ENCODE measurements around the gene SKP1.

SKP1 gene

DNA sequence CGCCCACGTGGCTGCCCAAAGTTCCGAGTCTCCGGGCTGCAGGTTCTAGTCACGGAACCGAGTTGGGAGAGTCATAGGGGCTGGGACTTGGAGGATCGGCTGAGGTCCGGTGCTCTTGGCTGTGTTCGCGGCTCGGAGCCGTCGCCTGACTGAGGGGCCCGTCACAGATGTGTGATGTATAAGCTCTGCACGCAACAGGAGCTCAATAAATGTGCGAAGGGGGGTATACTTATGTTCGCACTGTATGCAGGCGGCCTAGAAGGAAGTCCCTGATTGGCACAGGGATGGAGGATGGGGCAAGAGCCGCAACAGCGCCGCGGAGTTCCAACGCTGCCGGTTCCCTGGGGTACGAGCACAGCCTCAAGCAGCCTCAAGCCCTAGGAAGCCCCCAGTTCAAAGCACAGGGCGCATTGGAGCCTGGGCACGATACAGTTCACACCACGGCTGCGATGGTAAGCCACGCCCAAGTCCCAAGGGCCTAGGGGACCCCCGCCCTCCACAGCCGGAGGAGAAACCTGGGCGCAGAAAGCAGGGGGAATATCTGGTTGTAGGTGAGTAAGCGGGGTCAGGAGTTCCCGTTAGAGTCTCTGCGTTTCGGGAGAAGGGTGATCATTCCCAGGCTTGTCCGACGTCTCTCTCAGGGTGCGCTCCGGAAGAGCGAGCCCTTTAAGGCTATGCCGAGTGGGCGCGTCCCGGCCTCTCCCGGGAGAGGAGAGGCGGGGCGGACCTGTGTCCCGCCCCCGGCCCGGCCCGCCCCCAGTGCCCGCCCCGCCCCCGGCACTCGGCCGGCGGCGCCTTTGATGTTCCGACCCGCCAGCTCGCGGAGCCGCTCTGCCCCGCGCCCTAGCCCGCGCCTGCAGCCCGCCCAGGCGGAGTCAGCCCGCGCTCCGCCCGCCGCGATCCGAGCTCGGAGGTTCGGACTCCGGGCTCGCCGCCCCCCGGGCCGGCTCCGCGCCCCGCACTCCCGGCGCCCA lies 62.6 kb downstream of the SKP1 start, which contains the start of gene TCF7:
TSS of gene TCF7 (plus strand) at position 780 of the 974 bp plus-strand sequence. CDS start 226 bp downstream, outside the sequence.
- peak; percentile 97 for DNase-seq (ENCODE audit: low spot score)

DNA sequence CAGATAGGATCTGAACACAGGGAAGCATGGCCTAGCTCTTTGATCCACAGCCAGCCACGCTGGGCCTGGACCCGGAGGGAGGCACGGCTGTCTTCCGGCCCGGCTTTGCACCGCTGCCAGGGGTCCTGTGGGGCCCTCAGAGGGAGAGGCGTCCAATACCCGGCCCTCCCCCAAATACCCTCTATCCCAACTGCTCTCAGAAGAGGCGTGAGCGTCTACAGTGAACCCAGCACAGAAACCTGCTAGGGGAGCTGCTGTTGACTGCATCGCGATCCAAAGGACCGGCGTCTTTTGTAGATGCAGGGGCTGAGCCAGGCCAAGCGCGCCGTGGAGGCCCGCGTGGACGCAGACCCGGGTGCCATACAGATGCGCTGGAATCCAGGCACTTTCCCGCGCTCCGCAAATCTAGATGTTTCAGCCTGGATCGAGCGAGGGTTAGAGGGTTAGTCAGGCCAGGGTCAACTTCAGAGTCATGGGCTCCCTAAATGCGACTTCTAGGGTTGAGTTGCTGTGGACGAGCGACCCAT lies 63.3 kb downstream of the SKP1 start:
- no peak for DNase-seq (ENCODE audit: low spot score)

DNA sequence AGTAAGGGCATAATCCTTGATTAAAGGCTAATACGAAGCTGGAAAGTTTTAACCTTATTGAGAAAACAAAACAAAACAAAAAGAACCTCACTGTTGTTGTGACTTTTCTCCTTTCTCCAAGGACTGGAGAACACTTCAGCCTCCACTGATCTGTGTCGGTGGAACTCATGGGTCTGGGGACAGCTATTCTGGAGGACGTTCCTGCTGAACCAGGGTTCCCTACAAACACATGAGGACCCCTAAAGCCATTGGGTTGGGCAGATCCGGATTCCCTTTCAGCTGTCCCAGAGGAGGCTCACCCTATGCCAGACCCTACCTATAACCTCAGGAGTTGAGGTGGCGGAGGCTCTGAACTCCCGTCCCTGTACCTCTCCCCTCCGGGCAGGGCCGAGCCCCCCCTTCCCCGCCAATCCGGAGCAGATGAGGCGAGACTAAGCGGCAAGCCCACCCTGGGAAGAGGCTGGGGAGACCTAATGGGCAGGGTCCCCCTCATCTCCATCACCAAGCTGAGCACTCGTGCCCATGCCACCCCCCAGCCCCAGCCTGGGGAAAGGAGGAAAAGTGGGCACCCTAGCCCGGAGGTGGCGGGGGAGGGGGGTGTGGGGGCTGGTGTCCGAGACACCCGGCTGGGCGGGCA lies 63.9 kb downstream of the SKP1 start:
- no peak for DNase-seq (ENCODE audit: low spot score)

DNA sequence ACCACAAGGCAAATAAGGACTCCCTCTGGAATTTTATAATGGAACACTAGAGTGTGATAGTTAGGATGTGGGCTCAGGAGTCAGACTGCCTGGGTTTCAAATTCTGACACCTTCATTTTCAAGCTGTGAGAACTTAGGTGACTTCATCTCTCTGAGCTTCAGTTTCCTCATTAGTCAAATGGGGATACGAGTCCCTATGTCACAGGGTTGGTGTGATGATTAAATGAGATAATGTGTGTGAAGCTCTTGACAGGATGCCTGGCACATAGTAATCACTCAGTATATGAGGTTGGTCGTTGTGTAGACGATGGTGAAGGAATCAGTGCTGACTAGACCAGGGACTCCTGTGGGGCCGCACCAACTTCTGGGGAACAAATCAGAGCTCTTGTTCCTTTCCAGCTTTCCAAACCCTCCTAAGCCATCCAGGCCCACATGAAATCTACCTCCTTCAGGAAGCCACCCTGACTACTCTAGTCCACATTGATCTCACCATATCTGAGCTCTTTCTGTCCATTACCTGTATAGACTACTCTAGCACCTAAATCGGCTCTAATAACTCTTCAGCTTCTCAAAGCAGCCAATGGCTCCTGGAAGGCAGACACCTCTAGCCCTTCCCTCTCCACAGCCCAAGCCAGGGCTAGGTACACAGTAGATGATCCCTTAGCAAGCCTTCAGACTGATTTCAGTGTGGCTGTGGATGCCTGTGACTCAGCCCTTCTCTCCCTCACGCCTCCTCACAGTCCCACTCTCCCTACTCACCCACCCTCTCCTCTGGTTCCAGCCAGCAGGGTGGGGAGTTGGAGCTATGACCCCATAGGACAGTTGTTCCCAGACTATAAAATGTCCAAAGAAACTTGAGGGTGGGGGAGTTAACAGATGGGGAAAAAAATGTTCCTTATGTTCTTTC lies 64.8 kb downstream of the SKP1 start:
- peak; percentile 54 for DNase-seq (ENCODE audit: low spot score)

DNA sequence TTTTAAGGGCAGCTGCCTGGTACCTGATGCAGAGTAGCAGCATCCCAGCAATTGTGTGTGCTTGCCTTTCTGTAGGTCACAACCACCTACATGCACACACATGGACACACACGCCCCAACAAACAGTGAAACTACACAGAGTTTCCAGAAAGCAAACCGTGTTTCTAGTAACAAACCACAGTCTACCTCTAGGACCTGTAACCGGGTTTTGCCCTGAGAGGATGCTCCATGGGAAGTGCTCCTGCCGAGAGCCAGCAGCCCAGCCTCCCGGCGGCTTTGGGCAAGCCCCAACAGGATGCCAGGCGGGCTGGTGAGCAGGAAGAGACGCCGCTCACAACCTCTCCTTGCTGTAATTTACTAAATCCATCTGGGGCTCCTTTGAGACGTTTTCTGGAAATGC lies 66.4 kb downstream of the SKP1 start:
- no peak for DNase-seq (ENCODE audit: low spot score)

DNA sequence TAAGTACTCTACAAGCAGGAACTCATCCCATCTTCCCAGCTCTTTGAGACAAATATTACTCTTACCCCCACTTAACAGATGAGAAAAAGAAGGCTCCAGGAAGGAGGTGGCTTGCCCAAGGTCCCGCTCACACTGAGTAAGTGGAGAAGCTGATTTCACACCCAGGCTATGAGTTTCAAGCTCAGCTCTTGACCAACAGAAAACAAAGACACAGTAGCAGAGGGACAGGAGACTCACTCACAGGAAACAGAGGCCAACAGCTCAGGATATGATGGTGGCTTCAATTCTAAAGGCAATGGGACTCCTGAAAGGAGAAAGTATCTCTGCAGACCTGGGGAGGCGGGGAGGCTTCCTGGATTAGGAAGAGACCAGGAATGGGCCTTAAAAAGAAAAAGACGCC lies 69.0 kb downstream of the SKP1 start:
- no peak for DNase-seq (ENCODE audit: low spot score)

DNA sequence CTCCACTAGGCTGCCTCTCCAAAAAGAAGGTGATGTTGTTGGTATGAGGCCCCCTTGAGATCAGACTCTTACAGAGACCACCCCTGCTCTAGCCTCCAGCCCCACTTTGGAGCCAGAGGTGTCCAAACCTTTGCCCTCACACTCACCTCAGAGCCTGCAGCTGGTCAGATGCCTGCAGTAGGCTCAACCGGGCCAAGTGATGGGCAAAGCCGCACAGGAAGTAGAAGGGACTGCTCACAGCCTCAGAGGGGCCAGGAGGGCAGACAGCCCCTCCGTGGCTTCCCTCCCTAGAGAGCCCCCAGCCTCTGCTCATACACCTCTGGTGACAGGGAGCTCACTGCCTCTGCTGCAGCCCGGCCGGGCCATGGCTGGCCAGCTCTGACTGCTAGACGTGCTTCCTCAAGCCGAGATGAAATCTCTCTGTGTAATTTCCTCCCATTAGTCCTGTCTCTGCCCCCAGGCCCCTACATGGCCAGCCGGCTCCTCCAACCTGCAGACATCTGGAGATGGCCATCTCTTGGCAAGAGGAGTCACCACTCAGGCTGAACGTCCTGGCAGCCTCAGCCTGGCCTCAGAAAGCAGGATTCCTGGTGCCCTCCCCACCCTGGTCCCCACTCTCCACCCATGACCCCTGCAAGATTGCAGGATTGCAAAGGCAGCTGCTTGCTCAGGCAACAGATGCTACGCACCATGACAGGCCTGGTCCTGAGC lies 69.6 kb downstream of the SKP1 start:
- no peak for DNase-seq (ENCODE audit: low spot score)

DNA sequence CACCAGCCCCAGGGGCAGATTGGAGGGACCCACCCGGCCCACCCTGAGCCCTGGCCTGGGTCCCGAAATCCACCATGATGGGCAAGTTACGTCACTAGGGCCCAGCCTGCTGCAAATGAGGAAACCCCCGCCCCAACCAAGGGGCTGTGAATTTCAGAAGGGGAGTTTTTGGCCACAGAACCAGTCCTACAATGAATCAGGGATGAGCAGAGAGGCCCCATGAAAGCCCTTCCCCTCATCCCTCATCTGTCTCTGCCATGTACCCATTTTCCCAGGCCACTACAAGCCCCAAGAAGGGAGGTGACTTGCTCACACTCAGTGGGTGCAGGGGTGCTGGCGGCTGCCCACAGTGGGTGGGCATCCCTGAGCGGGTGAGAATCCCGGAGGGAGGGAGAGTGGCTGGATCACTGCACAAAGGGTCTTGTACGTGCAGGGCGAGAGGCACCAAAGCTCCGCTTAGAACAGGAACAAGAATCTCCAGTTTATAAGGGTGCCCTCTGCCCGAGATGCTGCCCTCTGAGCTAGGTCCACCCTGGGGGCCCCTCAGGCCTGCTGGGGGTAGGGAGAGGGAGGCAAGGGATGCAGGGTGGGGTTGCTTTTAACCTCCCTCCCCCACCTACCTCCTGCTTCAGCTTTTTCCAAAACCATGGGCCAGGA lies 72.6 kb downstream of the SKP1 start:
- DNase-seq (ENCODE audit: low spot score), result no peak

DNA sequence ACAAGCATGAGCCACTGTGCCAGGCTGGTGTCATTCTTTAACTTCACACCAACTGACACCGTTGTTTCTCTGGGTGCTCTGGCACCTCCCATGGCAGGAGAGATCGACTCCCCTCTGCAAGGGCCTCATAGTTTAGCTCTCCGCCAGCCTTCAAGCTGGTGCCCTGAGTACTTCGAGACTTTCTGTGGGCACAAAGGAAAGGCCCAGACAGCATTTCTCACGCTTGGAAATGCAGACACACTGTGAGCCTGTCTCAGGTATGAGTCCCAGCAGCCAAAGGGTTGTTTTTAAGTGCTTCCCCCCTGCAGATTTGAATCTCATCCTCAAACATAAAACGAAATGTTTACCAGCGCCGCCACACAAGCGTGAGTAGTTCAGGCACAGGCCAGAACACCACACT lies 73.4 kb downstream of the SKP1 start:
- DNase-seq (ENCODE audit: low spot score), result no peak

DNA sequence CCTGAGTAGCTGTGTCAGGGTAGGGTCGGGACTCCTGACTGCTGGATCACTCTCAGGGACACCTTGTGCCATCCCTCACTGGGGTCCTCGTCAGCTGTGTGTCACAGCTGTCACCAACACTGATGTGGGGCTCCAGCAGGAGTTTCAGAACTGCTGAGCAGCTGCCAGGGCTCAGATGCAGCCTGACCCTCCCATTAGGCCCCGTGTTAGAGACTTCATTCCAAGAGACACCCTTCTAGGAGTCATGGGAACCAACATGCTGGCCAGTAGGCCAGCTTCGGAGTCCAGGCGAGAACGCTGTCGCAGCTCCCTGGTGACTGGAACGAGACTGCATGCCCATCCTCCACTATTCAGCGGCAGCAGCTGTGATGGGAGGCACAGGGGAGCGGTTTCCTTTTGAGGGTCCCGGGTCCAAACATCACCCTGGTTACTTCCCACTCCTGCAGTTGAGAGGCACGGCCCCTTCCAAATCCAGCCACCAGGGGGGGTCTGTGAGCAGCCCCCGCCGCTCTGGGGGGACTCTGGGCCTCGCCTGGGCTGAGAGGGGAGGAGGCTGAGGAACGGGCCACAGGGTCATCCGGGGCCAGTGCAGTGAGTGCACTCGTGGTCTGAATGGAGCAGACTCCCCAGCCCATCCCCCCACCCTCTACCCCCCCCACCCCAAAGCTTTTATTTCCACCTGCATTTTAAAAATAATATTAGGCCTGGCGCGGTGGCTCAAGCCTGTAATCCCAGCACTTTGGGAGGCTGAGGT lies 74.9 kb downstream of the SKP1 start:
- DNase-seq (ENCODE audit: low spot score), result peak; percentile 88

DNA sequence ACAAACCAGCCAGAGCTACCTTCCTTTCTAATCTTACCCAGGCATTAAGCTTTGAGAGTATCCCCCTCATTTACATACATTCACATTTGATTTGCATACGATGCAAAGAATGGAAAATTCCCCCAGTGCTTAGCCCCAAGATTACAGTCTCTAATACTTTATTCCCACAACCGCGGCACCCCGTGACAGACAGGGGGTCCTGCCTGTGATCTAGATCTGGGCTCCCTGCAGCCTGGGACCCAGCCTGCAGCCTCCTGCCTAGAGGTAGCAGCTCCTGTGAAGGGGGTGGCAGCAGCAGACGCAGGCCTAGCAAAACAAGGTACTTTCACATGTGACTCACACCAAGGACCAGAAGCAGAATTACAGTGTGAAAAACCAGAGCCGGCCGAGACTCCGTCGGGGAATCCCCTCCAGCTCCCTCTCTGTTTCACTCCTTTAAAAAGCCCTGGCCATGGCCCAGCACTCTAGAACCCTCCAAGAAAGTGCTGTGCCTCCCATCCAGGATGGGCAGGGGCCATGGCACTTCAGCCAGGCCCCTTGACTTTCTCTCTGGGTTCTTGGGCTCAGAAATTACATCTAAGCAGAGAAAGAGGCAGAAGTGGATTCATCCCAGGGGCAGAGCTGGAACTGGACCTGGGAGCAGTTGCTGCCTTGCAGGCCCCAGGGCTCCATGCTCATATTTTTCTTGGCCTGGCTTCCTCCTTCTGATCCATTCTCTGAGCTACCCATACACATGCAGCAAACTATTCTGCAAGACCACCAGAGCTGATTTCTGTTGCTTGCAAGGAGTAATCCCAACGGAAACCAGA lies 76.3 kb downstream of the SKP1 start:
- no peak for DNase-seq (ENCODE audit: low spot score)

DNA sequence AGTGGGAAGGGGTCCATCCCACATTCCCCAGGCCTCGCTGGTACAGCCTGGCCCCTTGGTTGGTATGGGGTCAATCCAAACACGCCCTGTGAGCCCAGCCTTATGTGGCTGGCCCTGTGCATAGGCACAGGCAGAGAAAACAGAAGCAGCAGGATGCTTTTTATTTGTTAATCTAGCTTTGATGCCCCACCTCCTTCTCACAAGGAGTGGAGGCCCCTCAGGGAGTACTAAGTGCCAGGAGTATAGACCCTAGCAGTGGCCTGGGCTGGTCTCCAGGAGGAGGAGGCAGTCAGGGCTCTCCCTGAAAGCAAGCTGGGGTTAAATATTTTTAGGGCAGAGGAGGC lies 76.8 kb downstream of the SKP1 start:
- DNase-seq (ENCODE audit: low spot score), result no peak

DNA sequence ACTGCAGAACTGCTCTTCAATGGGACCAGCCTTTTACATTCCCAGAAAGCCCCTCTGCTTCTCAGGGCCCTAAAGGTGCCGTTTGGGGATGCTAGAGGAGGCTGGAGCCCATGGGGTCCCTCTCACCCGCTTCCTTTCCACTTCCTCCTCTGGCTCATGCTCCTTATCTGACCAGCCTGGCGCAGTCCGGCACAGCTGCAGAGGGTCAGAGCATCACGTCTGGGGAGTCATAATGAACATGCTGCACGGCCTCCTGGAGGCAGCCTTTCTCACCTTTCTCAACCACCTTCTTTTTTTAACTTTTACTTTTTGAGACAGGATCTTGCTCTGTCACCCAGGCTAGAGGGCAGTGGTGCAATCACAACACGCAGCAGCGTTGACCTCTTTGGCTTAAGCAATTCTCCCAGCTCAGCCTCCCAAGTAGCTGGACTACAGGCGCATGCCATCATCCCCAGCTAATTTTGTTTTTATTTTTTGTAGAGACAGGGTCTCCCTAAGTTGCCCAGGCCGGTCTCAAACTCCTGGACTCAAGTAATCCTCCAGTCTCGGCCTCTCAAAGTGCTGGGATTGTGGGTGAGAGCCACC lies 77.4 kb downstream of the SKP1 start:
- DNase-seq (ENCODE audit: low spot score), result no peak

All from AG20443 (cell line).